Measurements from ENCODE around the gene ADCY5.

ADCY5 gene

DNA sequence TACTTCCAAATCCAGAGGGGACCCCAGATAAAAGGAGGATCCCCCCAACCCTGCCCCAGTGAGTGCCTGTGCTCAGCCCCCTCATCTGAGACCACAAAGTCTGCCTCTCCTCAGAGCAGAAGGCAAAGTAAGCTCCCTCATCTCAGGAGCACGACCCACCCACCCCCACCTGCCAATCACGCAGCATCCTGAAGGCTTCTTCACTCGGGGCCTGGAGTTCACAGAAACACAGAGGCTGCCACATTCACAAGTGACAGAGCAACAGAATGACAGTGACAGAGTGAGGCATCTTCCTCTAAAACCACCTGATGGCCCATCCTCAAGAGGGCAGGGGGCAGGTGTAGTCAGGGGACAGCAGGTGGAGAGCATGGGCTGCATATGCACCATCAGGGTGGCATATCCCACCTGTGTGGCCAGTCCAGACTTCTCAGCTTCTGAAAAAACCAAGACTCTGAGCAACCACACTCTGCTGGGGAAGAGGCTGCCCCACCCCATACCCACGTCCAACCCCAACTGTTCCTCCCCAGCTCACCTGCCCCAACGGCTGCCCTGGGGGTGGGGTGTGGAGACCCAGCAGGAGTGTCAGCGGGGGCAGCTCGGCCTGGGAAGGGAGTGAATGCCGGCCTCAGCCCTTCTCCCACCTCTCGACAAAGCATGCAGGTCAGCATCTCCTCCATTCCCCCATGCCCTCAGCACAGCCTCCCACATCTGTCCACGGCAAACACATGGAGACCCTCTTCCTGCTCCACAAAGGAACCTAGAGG is 19.3 kb downstream of the ADCY5 start:
- DNase-seq (ENCODE audit: low read depth), result no peak

DNA sequence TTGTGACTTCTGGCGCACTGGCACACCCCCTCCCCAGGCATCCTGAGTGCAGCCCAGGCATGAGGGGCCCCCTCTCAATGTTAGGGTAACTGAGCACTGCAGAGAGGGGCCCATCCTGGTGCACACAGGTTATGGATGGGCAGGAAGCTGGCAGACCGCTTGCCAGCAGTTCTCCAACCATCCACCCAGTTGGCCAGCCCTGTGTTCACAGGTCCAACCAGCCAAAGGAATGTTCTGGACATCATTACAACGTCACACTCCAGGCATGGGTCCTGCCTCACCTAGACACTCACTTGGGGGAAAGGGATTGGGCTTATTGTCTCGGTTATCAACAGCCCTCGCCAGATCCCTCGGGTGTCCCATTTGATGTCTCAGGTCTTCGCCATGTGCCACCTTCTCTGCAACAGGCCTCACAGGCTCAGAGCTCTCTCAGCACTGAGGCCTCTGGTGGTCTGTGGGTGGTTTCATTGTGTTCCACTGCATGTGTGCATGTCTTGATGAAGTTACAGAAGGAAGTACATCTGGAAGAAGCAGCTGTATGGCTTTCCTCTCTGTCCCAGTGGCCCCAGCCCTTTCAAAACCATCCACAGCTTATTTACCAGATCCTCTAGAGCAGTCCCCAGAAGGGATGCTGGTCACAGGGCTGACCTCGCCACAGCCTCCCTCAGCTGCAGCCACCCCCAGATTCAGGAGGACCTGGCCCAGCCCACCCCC is 23.7 kb downstream of the ADCY5 start:
- no peak for DNase-seq (ENCODE audit: low read depth)

GRCh38 chr3:123424321-123424998 is 24.4 kb downstream of the ADCY5 start:
- no peak for DNase-seq (ENCODE audit: low read depth)

- no peak for DNase-seq (ENCODE audit: low read depth)
Measured at GRCh38 chr3:123423806-123424205, 25.1 kb downstream of the ADCY5 start.

GRCh38 chr3:123423031-123423430 is 25.9 kb downstream of the ADCY5 start:
- DNase-seq (ENCODE audit: low read depth), result no peak

DNA sequence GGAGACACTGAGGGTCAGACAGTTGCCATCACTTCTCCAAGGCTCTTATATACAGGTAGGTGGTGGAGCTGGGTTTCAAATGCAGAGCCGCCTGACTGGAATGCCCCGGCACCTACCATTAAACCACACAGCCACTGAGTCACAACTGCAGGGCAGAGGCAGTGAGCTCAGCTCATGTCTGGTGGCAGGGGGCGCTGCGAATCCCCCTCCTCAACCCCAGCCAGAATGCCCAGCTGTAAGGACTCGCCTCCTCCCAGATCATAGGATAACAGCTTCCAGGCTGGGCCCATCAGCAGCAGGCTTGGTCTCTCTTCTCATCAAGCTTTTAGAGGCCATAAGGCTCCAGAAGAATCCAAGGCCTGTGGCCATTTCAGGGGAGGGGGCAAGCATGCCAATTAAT is 26.4 kb downstream of the ADCY5 start:
- DNase-seq (ENCODE audit: low read depth), result no peak

DNA sequence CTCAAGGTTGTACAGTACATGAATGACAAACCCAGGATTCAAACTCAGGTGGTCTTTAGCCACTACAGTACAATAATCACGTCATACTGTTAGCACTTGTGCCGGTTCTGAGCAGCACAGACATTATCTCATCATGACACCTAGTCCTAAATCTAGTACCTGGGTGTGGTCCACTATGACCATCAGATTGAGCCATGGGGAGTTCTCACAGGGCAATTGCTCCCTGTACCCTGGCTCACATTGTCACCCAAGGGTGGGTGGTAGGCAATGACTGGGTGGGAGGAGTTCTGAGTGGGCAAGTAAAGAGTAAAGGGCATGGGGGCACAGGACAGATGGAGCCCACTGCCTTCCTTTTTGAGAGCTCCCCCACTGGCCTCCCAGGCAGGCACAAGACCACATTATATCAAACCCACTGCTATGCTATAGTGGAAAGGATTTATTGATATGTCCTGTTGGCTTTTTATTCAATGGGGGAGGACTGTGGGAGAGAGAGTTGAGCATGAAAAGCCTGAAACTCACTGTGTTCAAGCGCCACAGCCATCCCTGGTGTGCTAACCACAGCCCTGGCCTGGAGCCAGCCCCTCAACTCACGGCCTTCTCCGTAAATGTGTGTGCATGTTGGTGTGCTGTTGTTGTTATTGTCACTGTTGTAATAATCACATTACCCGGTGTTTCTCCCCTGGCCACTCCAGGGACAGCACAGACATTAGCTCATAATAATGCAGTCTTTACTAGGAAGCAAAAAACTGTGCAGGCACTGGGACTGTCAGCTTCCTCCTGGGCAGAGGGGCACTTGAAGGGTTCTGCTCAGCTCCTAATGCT is 27.3 kb downstream of the ADCY5 start:
- no peak for DNase-seq (ENCODE audit: low read depth)

GRCh38 chr3:123420416-123420968 is 28.4 kb downstream of the ADCY5 start:
- DNase-seq (ENCODE audit: low read depth), result no peak

- DNase-seq (ENCODE audit: low read depth), result no peak
Measured at GRCh38 chr3:123419850-123420297, 29.0 kb downstream of the ADCY5 start.

DNA sequence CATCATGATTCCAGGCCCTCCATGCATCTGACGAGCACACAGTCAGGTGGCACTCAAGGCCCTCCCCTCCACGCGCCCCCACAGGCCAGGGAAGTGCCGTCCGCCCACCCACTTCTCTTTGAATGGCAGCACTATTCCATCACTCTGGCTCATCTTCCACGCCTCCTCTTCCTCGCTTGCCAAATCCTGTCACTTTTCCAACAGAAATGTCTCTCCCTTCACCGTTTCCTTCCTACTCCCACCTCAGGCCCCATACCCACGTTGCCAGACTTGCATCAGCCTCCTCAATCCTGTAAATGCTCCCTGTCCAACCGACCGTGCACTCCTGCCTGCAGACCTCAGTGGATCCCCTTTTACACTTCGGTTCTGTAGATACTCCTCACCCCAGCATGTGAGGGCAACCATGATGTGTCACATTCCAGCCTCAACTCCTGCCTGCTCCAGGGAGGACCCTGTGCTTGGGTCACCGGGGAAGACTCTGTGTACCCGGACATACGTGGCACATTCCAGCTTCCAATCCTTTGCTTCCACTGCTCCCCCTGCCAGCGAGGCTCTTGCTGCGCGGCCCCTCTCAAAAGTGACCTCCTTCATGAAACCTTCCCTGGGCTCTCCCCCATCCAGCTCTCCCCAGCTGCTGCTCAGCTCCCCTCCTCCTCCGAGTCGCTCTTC is 29.6 kb downstream of the ADCY5 start:
- no peak for DNase-seq (ENCODE audit: low read depth)

DNA sequence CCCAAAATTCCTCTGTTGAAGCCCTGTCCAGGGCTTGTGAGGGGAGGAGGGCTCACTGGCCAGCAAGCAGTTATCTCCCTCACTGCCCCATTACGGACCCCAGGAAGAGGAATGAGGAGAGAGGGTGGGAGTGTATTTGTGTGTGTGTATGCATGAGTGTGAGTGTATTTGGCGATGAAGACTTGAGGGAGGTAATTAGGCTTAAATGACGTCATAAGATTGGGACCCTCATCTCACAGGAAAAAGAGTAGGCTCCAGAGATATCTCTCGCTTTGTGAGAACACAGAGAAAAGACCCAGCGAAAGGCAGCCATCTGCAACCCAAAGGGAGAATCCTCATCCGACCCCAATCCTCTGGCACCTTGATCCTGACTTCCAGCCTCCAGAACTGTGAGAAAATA is 32.2 kb downstream of the ADCY5 start:
- no peak for DNase-seq (ENCODE audit: low read depth)

DNA sequence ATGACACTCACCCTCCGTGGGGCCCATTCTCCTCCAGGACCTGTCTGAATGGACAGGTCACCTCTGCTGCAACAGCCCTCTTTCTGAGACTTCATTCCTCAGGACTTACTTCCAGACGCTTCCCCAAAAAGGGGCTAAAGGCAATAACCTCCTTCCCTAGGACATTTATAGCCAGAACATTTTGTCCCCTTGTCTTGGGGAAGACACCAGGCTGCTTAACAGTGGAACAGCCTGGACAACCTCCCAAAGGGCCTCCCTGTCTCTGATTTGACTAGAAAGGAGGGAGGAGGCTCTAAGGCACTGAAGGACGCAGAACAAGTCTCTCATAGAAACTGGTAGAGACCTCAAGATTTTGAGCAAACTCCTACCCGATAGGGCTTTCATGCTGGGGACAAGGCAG is 32.7 kb downstream of the ADCY5 start:
- no peak for DNase-seq (ENCODE audit: low read depth)

- no peak for DNase-seq (ENCODE audit: low read depth)
Measured at GRCh38 chr3:123414973-123415775, 33.7 kb downstream of the ADCY5 start.

DNA sequence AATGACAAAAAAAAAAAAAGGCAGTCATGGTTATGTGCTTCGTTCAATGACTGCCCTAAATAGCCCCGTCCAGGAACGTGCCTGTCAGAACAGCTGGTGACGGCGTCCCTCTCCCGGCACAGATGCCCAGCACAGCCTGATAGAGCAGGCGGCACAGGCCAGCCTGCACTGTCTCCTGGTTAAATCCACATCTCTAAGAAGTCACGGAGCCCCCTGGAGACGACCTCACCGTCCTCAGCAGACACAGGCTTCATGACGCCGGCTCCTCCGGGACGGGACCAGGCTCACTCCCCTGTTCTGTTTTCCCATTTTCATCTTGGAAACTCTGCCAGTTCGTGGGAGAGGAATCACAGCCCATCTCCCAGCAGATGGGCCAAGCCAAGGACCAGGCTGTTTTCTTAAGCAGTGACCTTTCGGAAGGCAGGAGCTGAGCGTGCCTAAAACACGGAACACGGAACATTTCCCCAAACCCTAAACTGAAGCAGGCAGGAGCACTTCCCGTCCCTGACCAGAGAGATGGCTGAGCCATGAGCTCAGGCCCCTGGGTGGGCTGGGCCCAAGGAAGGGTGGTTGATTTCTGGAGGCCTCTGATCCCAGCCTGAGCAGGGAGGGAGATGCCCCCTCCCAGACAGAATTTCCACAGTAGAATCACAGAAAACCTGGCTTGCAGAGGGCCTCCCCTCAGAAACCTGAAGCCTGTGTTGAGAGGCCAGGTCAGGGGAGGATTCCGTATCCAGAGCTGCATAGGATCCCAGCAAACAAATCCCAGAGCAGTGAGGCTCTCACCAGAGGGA is 35.9 kb downstream of the ADCY5 start:
- DNase-seq (ENCODE audit: low read depth), result peak; percentile 26

- DNase-seq (ENCODE audit: low read depth), result no peak
Measured at GRCh38 chr3:123412076-123412475, 36.8 kb downstream of the ADCY5 start.

GRCh38 chr3:123411340-123412040 is 37.4 kb downstream of the ADCY5 start:
- no peak for DNase-seq (ENCODE audit: low read depth)

DNA sequence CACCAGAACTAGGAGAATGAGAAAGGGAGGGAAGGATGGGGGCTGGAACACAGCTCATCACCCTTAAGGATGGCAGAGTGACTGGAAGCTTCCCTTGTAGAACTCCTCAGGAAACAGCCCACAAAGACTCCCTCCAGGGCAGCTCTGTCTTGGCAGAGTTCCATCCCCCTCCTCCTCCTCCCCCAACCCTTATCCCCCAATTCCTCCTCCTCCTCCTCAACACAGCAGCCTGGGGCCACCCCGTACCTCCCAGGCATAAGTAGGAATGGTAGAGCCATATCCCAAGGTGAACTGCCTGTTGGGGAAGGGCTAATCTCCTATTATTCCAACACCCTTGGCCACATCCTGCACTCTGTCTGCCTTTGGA is 38.8 kb downstream of the ADCY5 start:
- no peak for DNase-seq (ENCODE audit: low read depth)

DNA sequence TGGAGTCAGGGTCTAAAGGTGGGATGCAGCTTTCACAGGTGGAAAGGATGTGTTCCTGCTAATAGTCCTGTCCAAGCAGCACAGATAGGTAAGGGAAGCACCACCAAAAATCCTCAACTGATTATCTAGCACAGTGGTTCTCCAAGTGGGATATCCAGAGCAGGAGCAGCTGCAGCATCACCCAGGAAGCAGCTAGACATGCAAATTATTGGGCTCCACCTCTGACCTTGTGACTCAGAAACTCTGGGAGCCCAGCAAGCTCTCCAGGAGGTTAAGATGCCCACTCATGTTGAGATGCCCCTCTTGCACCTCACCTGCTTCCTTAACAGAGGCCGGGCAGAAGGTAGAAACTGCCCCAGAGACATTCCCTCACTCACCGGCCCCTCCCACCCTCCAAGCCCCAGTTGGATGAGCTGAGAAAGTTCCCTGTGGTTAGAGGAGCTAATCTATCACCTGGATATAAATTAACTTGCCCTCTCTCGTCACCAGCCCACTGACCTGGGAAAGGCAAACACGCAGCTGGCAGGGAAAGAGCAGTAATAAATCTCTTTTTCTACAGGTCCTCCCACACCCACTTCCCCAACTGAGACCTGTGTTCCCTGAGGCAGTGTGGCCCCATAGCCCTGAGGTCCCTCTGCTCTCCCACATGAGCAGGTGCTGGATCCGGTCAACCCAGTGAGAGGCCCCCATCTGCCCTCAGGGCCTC is 39.3 kb downstream of the ADCY5 start:
- no peak for DNase-seq (ENCODE audit: low read depth)
